ENCODE measurements around the gene MYO7A. TPM values are rescaled to one million over a fixed set of nuclear protein-coding genes. Genes with fewer than 3 reads are reported as not detected.

The MYO7A gene
- total and polyA plus RNA-seq, 2 of the 4 experiments (the other 2 are of a cell fraction) = 0.02 TPM; not detected in 1

DNA sequence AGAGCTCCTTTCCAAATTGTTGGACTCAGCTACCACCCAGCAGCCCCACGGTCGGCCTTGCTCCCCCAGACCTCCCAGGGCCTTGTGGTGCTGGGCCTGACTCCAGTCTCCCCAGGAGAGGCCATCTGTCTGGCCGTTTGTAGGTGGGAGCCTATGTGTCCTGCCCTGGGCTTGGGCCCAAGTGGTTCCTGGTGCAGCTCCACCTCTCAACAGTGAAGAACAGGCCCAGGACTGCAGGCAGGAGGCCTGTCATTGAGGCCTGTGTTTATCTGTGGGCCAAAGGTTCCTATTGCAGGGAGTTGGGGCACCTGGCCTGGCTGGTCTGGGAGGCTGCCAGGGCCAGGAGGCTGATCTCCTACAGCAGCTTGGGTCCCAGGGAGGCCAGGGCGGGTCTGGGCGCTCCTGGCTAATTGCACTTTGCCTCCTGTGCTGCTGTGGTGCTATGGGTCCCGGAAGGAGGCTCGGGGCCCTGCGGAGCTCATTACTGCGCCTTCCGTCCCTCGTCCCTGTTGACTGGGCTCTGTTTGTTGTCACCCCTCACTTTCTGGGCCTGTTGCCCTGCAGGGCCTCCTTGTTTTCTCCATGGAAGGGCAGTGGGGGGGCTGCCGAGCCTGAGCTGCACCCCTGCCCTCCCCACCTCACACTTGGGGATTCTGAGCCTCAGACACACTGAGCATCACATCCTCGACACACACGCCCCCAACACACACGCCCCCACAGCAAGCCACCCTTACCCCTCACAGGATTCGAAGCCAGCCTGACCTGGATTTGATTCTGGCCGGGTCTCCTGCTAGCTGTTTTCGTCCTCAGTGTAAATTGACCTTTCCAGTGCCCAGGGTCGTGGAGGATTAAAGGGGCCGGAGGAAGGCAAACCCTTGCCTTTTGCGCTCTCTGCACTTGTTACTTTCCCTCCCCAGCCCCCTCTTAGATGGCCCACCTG, 32.2 kb upstream of the MYO7A start:
- H4K20me1 ChIP-seq (ENCODE audit: insufficient read depth, low read length) = peaks cover 12% of the 10 kb centered on the region; the same call in 1 of the 2 replicates
- ChIA-PET CTCF (interaction anchor here (0.5 kb wide), 1 partner anchor 270 kb away, joined by 3 read pairs; no protein-coding TSS in a partner anchor), POLR2A (ENCODE audit: unreplicated experiment) (no interaction called here)
- peaks cover 2% of the 10 kb centered on the region for H3K36me3 ChIP-seq (ENCODE audit: control insufficient read depth, insufficient read depth, low read length)
- H3K23ac ChIP-seq (ENCODE audit: low read depth, low read length) = no peak overlapping the region
- peak overlapping the region; percentile 16 for H2AK9ac ChIP-seq (replicated peaks; ENCODE audit: low read depth, low read length, poor library complexity)
- no peak overlapping the region for H3K14ac ChIP-seq (replicated peaks; ENCODE audit: low read depth, low read length)
- H2BK5ac ChIP-seq (ENCODE audit: low read depth, low read length, poor library complexity, severe bottlenecking) = no peak overlapping the region
- intact Hi-C loops (cut with micrococcal nuclease) = no loop called here
- no peak overlapping the region for H3K9ac ChIP-seq (ENCODE audit: low read depth, low read length)
- H2AK5ac ChIP-seq (ENCODE audit: low read depth, low read length) = no peak overlapping the region
- DNase-seq = no peak
- H4K91ac ChIP-seq (ENCODE audit: insufficient read depth, low read depth, low read length) = no peak overlapping the region
- H2BK20ac ChIP-seq (ENCODE audit: low read depth, low read length) = no peak overlapping the region
- no peak overlapping the region for H3K4me2 ChIP-seq (ENCODE audit: low read depth, low read length)
- H2BK15ac ChIP-seq (ENCODE audit: low read depth, low read length) = no peak overlapping the region
- H4K5ac ChIP-seq (ENCODE audit: low read depth, low read length) = no peak overlapping the region
- H2BK120ac ChIP-seq (ENCODE audit: low read depth, low read length) = no peak overlapping the region
- H3K4me1 ChIP-seq (ENCODE audit: control insufficient read depth, insufficient read depth, low read length) = no peaks in the 10 kb centered on the region
- H3K9me3 ChIP-seq (ENCODE audit: control insufficient read depth, insufficient read depth, low read length) = no peaks in the 10 kb centered on the region
- H4K8ac ChIP-seq (ENCODE audit: low read depth in 2 of 2, low read length in 2 of 2) = no peak overlapping the region
- H3K4me3 ChIP-seq (ENCODE audit: insufficient read depth, low read depth, low read length) = no peak overlapping the region
- H3K79me1 ChIP-seq (ENCODE audit: low read depth in 1 of 2, low read length in 2 of 2) = no peaks in the 10 kb centered on the region; a peak in 1 of 4 replicates
- dilution Hi-C loops (cut with HindIII; ENCODE audit: low sequenced_read_pairs, unreplicated experiment) = no loop called here
- TF ChIP-seq CTCF (conservative IDR thresholded peaks at IDR 0.05; ENCODE audit: low read depth, low read length) (no peak), RFX5 (IDR thresholded peaks at IDR 0.05; ENCODE audit: low read depth, low read length) (no peak), CEBPB (IDR thresholded peaks at IDR 0.05; ENCODE audit: low read depth, low read length) (no peak), RAD21 (IDR thresholded peaks at IDR 0.05; ENCODE audit: low read length) (no peak)
- H3K27ac ChIP-seq (ENCODE audit: insufficient read depth, low read length) = no peak overlapping the region
- no TSS peak for BruUV-seq (replicated peaks)
- H2AFZ ChIP-seq (replicated peaks; ENCODE audit: low read length, poor library complexity) = no peak overlapping the region
- ATAC-seq (ENCODE audit: low read depth) = no peak
- in situ Hi-C loops (cut with MboI; ENCODE audit: low sequenced_read_pairs) = no loop called here
- H3K18ac ChIP-seq (ENCODE audit: low read depth, low read length) = no peak overlapping the region
- H3K56ac ChIP-seq (ENCODE audit: extremely low read depth, insufficient read depth, low read length) = no peak overlapping the region
- 75% methylated on average over 9 of the region's 21 CpGs; no CpG with 5 or more reads in 1 of the 2 experiments for WGBS, 2 experiments (ENCODE audit: extremely low coverage in 2 of 2, insufficient read length in 1 of 2)
- no peaks in the 10 kb centered on the region for H3K27me3 ChIP-seq (ENCODE audit: control insufficient read depth, insufficient read depth, low read length)
- H3K9me1 ChIP-seq (ENCODE audit: insufficient read depth, low read length) = 0 out of 2 replicates have a peak, but pooled peaks cover under 1% of the 10 kb centered on the region
- no peak overlapping the region for H3K4ac ChIP-seq (ENCODE audit: low read depth, low read length)
